ENCODE measurements around the gene DOCK2. TPM values are rescaled to one million over a fixed set of nuclear protein-coding genes. Genes with fewer than 3 reads are reported as not detected.

DOCK2 gene
- total RNA-seq, 2 donors from 2014 or later, result 4.9 to 13.3 TPM

DNA sequence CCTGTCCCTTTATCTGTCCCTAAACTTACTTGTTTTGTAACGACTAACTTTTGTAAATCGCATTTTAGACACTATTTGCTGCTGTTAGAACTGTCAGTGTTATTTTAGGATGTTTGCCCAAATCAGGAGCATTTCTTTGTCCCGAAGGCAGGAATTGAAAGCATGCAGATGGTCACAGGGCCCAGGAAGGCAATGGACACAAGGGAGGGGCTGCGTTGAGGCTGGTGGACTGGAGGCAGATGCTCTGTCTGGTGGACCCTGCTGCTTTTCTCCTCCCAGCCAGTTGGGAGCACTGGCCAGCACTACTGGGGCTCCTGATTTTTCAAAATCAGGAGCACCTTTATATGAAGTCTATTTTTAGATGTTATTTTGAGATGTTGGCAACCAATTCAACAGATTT is 31.7 kb downstream of the DOCK2 start:
- ATAC-seq, result no peak

DNA sequence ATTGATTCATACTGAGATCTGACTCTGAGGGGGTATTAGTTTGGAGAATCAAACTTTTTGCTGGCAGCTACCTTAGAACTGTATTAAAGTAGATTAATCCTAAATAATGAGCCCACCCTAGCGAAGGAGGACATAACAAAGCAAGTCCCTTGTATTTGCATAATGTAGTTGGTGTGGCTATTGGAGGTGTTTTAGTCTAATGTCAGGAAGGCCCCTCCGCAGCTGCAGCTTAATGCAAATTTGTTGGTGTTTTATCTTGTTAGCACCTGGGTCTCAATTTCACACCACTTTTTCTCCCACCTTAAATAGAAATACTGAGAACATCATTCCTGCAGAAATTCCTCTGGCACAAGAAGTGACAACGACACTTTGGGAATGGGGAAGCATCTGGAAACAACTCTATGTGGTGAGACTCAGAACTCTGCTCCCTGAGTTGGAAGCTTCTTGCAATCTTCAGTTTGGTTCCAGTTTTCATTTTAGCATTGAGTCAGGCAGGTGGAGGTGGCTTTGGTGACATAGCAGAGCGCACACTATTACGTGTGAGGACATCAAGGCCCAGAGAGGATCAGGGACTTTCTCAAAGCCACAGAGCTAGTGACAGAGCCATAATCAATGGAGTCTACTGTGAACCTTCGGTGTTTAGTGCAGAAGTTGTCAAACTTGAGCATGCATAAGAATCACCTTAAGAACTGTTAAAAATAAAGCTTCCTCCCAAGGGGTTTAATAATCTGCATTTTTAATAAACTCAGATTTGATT is 33.9 kb downstream of the DOCK2 start:
- ATAC-seq (no peak), DNase-seq (no peak)
- intact Hi-C loops (cut with DNase I, micrococcal nuclease), result no loop called here

More for the DNA sequence above, 31.7 kb downstream of the DOCK2 start:
- no peak for DNase-seq
- intact Hi-C loops (cut with DNase I, micrococcal nuclease), result no loop called here

DNA sequence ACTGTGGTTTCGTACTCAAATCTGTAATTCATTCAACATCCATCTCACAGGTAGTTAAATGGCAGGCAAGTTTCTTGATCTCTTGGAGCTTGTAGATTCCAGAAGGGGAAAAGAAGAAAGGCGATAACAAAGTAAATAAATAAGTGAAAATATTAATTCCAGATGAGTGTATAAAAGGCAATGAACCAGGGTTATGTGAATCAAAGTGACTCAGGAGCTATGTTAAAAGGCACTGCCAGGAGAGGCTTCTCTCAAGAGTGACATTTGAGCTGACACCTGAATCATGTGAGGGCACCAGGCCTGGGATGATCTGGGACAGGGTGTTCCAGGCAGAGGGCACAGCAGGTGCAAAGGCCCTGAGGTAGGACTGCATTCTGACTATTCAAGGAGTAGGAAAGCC is 45.0 kb downstream of the DOCK2 start:
- ATAC-seq (no peak), DNase-seq (no peak)
- intact Hi-C loops (cut with DNase I, micrococcal nuclease), result no loop called here

DNA sequence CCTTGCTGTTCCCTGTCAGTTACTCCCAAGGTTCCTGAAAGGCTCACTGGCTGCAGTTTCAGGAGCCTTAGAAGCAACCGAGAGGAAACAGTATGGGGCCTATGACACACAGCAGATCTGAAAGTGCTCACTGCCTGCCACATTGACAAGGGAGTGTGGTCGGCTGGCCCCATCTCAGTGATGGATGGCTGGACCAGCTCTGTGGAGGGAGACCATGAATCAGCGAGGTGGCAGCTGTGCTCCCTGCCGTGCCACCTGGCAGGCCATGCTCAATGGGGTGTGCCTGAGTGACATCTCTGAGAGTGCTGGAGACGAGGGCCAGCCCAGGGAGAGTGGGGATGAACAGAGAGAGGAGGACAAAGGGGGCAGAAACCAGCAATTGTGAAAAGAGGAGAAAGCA is 49.1 kb downstream of the DOCK2 start:
- intact Hi-C loops (cut with DNase I, micrococcal nuclease), result no loop called here
- ATAC-seq (no peak), DNase-seq (no peak)

DNA sequence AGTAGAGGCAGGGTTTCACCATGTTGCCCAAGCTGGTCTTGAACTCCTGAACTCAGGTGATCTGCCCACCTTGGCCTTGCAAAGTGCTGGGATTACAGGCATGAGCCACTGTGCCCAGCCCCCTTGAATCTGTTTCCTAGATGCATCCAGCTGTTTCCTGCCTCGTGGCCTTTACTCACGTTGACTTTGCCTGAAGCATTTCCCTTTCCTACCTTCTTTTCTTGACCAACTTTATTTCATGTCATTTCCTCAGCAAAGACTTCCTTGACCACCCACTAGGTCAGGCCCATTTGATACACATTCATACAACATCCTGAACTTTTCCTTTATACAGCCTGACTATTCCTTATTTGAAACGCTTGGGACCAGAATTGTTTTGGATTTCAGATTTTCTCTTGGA is 51.0 kb downstream of the DOCK2 start:
- DNase-seq (no peak), ATAC-seq (no peak)
- intact Hi-C loops (cut with DNase I, micrococcal nuclease), result no loop called here

DNA sequence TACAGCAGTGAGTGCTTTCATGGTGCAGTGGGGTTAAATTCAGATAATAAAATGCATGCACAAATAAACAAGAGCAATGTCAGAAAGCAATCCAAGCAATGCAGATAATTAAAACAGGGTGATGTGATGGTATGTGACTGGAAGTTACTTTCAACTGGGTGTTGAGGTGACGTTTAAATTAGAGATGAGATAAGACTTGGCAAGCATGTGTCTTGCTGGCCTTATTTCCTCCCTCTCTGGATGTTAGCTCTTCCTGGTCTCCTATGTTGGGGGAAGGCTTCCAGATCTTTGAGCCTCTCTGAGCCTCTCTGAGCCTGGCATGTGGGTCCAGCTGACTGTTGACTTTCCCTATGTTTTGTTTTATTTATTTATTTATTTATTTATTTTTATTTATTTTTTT is 54.4 kb downstream of the DOCK2 start:
- DNase-seq (no peak), ATAC-seq (no peak)
- intact Hi-C loops (cut with DNase I, micrococcal nuclease), result no loop called here

DNA sequence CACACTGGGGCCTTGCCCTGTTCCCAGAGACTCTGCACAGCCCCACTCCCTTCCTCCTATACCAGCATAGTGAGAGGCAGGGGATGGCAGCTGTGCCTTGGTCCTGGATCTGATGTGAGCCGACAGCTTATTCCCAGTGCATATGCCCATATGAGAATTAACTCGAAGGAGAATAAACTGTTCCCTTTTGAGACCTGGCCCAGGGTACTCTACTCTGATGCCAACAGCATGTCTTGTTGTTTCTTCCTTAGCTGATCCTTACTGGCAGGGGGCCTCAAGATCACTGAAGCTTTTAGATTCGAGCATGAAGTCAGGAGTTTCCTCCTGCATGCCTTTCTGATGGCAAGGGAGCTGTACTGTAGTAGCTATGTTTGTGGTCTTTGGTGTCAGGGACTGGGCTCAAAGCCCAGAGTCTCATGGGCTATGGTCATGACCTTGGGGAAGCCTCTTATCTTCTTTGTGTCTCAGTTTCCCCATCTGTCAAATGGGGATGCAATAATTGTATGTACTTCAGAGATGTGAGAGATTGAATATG is 57.1 kb downstream of the DOCK2 start:
- DNase-seq, result no peak
- ATAC-seq, result no peak
- intact Hi-C loops (cut with DNase I, micrococcal nuclease), result no loop called here

DNA sequence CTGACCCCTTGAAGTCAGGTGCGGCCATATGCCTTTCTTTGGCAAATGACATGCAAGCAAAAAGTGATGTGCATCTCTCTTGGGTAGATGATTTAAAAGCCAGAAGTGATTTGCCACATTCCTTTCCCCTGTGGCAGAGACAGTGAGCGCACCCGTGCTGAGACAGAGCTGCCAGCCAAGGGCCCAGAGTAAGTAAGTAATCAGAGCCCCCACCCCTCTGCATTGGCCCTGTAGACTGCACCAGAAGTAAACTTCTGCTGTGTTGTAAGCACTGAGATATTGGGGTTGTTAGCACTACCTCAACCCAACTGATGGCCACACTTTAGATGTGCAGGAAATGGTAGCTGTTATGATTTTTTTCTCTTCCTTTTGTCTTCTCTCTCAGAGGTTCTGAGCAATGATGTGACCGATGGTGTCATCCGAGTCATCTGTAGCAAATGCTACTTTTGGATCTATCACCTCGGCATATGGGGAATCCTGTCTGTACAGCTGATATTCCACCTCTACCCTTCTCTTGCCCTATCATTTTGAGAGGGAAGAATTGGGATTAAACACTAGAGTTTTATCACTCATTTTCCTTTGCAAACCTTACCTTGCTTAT is 58.0 kb downstream of the DOCK2 start:
- ATAC-seq, result no peak
- intact Hi-C loops (cut with DNase I, micrococcal nuclease), result no loop called here
- no peak for DNase-seq

DNA sequence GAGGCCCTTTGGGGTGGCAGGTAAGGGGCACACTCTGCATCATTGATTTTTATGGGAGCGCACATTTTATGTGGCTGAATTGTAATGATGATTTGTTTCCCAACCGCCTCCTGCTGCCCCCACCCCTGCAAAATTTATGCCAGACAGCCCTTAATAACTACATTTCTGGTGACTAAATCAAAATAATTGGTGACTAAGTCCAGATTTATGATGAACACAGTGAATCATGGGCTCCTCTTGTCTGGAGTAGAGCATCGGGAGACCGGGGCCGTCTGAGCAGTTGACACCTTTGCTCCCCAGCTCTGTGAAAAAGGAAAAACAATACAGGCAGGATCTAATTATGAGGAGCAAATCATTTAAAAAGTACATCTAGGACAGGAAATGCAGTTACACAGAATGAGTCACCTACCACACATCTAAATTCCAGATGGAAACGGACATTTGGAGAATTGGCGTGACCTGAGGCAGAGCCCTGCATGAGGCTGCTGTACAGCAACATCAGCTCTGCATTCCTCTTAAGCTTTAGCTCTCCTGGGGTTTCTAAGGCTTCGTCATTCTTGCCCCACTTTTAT is 58.9 kb downstream of the DOCK2 start:
- no peak for ATAC-seq
- DNase-seq, result no peak
- intact Hi-C loops (cut with DNase I, micrococcal nuclease), result no loop called here

DNA sequence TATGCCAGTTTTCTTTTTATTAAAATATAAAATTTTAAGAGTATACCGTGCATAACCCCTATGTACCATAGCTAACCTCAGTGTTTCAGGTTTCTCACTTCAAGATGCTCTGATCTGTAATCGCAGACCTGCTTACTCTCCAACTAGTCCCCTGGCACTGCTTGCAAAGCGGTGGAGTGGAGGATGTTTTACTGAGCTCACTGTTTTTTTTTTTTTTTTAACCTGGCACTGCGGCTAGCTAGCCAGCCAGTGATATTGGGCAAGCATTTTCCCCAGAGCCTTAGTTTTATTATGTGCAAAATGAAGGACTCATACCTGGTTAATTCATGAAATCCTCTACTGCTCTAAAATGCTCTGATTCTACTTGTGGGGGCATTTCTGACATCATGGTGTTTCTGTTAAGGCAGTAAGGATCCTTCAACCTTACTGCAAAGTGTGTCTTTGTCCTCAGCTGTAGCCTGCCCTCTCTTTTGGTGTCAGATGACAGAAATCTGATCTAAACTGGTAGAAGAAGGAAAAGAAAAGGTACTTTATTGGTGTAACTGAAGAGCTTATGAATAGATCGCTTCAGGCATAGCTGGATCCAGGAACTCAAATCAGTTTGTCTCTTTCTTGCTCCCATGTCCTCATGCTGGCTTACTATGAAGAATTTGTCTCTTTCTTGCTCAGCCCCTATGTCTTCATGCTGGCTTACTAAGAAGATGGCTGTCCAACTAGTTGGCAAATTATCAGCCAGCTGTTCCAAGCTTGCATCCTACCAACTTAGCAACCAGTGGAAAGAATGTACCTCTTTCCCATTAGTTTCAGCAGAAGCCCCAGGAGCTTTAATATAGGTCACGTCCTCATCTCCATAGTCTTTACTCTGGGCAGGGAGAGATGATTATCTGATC is 59.8 kb downstream of the DOCK2 start:
- ATAC-seq (no peak), DNase-seq (no peak)
- intact Hi-C loops (cut with DNase I, micrococcal nuclease), result no loop called here

DNA sequence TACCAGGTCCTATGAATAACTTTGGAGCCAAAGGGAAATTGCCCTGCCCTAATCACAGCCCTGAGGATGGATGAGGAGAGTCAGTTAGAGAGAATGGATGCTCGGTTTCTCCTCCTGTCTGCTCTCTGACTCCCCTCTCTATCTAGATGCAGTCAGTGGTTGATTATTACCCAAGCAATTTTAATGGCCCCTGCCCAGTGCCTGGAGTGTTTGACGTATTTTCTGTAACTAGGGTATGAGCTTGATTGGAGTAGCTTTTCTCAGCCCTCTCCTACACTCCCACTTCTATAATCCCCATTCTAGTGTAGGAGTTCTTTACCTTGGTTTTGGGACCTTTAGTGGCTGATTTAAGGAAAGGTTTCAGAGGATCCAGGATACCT is 60.4 kb downstream of the DOCK2 start:
- ATAC-seq (no peak), DNase-seq (no peak)
- intact Hi-C loops (cut with DNase I, micrococcal nuclease), result no loop called here

DNA sequence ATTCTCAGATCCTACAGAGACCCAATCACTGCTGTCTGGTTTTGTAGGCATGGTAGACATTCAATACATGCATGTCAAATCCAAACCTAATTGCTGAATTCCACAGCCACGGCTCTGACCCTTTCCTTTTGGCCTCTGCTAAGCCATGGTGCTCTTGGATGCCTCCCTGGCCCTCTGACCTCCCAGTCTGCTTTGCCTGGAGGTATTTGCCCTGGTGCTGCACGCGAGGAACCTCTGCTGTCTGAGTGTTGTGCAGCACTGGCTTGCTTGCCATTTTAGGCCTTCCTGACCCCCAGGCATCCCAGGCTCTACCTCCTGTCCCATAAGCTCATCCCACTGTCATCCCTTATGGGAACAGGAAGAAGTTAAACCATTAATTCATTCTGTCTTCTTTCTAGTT is 60.9 kb downstream of the DOCK2 start:
- ATAC-seq, result no peak
- no peak for DNase-seq
- intact Hi-C loops (cut with DNase I, micrococcal nuclease), result no loop called here

DNA sequence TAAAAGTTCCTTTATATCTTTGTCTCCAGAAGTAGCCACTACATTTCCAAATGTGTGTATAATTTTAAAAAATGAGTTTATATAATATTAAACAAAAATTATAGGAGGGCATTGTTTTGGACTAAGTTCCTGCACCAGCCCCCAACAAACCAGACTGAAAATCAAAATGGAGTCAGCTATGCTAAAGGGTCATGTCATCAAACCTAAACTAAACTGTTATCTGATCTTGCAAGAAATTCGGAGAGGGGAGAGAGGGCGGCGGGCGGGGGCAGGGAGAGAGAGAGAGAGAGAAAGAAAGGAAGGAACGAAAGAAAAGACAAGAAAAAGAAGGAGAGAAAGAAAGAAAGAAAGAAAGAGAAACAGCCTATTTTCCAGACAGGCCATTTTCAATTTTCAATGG is 63.5 kb downstream of the DOCK2 start:
- no peak for DNase-seq
- intact Hi-C loops (cut with DNase I, micrococcal nuclease), result no loop called here
- ATAC-seq, result no peak

DNA sequence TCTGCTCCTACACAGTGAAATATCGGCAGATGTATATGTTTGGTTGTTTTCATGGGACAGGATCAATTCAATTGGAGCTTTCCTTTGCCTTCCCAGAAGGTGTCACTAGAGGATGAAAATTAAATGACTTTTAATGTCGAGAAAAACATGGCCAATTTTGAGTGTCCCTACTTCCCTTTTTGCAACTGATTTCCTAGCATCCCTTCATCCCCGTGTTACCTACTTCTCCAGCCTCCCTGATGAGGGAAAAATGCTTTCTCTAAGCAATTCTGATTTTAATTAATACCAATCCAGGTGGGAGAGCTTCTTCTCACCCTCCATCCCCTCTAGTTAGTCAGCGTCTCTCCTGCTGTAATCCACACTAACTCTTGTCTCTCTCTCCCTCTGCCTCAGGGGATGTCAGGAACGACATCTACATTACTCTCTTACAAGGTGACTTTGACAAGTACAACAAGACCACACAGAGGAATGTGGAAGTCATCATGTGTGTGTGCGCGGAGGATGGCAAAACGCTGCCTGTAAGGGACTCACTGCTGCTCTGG is 64.9 kb downstream of the DOCK2 start:
- no peak for DNase-seq
- ATAC-seq, result no peak
- intact Hi-C loops (cut with DNase I, micrococcal nuclease), result no loop called here

DNA sequence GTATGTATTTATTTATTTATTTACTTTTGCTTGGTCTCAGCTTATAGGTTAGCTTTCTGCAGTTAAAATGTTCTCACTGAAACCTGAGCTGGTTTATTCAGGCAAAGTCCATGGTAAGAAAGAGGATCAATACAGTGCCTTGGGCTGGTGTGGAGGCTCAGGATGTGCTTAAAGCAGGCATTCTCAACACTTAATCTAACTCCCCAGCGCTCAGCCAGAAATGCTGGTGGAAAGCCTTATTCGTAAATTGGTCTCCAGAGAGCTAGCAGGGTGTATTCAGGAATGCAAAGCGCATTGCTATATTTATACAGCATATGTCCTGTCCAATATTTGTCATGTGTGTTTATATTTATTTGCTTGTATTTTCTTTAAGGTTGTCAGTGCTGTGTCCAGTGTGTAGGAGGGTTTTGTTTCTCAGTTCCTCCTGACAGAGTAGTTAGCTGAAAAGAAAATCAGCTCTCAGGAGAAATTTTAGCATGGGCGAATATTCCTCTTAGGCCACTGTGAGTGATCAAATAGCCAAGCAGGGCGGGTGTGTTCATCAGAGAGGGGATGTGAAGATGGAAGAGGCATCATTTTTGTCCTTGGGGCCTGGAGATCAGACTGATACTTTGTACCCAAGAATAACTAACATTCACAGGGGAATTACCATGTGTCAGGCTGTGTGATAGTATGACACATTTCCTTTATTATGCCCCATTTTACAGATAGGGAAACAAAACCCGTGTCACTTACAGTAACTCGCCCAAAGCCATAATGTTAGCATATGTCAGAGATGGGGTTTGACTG is 65.8 kb downstream of the DOCK2 start:
- no peak for DNase-seq
- intact Hi-C loops (cut with DNase I, micrococcal nuclease), result no loop called here
- ATAC-seq, result no peak

DNA sequence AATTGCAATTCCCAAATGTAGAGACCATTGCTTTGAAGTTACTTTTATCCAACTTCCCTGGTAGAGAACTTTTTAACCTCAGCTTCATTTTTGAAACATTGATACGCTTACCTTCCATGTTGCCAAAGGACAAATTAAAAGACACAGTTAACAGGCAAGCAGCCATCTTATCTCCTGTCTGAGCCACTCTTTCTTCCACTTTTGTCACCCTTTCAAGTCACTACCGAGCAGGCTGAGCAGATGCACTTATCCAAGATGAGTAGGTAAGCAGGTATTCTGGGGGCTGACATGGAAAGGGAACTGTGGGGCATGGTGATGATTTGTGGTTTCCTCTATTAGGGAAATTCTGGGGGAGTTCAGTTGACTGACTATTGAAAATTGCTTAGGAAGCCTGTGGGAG is 66.7 kb downstream of the DOCK2 start:
- intact Hi-C loops (cut with DNase I, micrococcal nuclease), result no loop called here
- no peak for DNase-seq
- ATAC-seq, result no peak

DNA sequence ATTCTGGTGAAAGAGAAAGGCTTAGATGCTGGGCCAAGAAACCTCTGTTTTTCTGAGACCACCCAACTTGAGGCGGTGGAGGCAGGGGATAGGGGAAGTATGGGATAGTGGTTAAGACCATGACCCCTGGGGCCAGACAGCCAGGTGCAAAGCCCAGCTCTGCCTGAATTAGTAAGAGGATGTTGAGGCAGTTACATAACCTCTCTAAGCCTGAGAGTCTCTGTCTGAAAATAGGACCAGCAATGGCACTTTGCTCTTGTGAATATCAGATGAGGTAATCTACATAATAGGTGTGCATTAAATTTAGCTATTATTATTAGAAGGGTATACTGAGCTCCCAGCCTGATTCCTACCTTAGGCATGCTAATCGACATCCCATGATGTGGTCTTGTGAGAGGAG is 68.2 kb downstream of the DOCK2 start:
- ATAC-seq, result no peak
- DNase-seq, result no peak
- intact Hi-C loops (cut with DNase I, micrococcal nuclease), result no loop called here

DNA sequence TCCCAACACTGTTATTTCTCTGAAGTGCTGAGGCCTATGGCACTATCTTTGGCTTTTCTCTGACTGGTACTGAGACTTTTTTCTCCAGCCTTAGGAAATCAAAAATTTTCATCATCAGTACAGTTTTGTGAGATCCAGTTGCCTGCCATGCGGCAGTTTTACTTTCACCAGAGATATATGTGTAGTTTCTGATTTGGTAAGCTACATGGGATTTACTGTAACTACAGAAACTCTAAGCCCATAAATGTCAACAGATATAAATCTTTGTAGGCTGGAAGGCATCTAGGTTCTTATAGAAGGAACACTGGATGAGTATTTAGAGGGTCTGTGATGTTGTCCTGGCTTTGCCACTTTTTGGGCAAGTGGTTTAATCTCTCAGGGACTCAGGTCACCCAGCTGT is 69.0 kb downstream of the DOCK2 start:
- intact Hi-C loops (cut with DNase I, micrococcal nuclease), result no loop called here
- DNase-seq (no peak), ATAC-seq (no peak)
